Thyroid gland (tissue), 4 donors: ENCODE data around the gene OBSL1. TPM values are rescaled to one million over a fixed set of nuclear protein-coding genes. Genes with fewer than 3 reads are reported as not detected.
A peak's percentile ranks its signal among the peaks of the same experiment; 100 is the strongest.

Experiments
- DNase-seq, 2 donors: peaks; one replicate each; pipeline ENCODE4 v3.0.0-alpha.2; 2019
- H3K27ac ChIP-seq, 3 donors: fragments of 200-600 bp; sonication (generic); 1 replicate in 2 of 3; 2 replicates in 1 of 3; pipeline ENCODE4 v1.5.1; 2016 to 2019; ENCODE audit warnings: mild to moderate bottlenecking in 1 of 3, moderate library complexity in 1 of 3
- H3K27me3 ChIP-seq: fragments of 200-600 bp; sonication (generic); one replicate; pipeline ENCODE4 v1.5.1; 2019
- H3K36me3 ChIP-seq, 2 donors: fragments of 200-600 bp; sonication (generic); one replicate each; pipeline ENCODE4 v1.5.1; 2016 to 2019
- H3K4me1 ChIP-seq, 2 donors: fragments of 200-600 bp; sonication (generic); one replicate each; pipeline ENCODE4 v1.5.1; 2017 to 2019
- H3K4me3 ChIP-seq, 3 donors: fragments of 200-600 bp; sonication (generic); replicated peaks in 1 of 3; 1 replicate in 2 of 3; 2 replicates in 1 of 3; pipeline ENCODE4 v1.5.1; 2016; ENCODE audit warnings: mild to moderate bottlenecking in 1 of 3
- H3K9me3 ChIP-seq: fragments of 200-600 bp; sonication (generic); one replicate; pipeline ENCODE4 v1.5.1; 2017
- POLR2A ChIP-seq, 2 donors: fragments of 450-650 bp; IDR thresholded peaks; one replicate each; pipeline ENCODE4 v1.6.1; 2017; ENCODE audit warnings: antibody characterized with exemption in 2 of 2, mild to moderate bottlenecking in 2 of 2, moderate library complexity in 1 of 2
- WGBS, 2 donors: methylation state at CpG; one replicate each; pipeline ENCODE4 v1.1.5; 2017; 5-methylcytosine and 5-hydroxymethylcytosine counted together
- intact Hi-C: fragments of 100-400 bp; cut with DNase I; formaldehyde crosslinking; loops from one replicate; pipeline ENCODE4 v1.15.1; 2023
- total RNA-seq, 4 donors: library from RNA; depleted of rRNA; stranded (reverse); fragments of >200 nt; gene quantifications; one replicate each; pipeline ENCODE4 v1.2.3, GENCODE V29; 2016
- TF ChIP-seq, protein P1 (sequence below), 6 experiments: fragments of 200-600 bp in 3 of 6; fragments of 450-650 bp in 3 of 6; sonication (generic) in 3 of 6; IDR thresholded peaks; one replicate each; pipeline ENCODE4 v1.5.1; 2016 to 2019; ENCODE audit warnings: antibody characterized with exemption in 6 of 6, mild to moderate bottlenecking in 2 of 6, inconsistent platforms in 1 of 6, moderate library complexity in 1 of 6

Gene OBSL1
- total RNA-seq, 4 donors from 2014 or later, result 142 to 200 (median 170) TPM

- Histone ChIP-seq H3K36me3 (no peaks in the 10 kb centered on the region), H3K9me3 (no peaks in the 10 kb centered on the region), H3K27ac (no peak overlapping the region), H3K4me3 (no peak overlapping the region), H3K4me1 (peaks cover 11 to 20% of the 10 kb centered on the region in 2 donors), H3K27me3 (peaks cover 3% of the 10 kb centered on the region)
- peak; percentile 9 to 19 for DNase-seq
- WGBS, 2 donors, result 8 to 10% methylated on average over 4 of the region's 4 CpGs
- no peak for TF ChIP-seq POLR2A (IDR thresholded peaks at IDR 0.05)
- TF ChIP-seq, protein P1, sequence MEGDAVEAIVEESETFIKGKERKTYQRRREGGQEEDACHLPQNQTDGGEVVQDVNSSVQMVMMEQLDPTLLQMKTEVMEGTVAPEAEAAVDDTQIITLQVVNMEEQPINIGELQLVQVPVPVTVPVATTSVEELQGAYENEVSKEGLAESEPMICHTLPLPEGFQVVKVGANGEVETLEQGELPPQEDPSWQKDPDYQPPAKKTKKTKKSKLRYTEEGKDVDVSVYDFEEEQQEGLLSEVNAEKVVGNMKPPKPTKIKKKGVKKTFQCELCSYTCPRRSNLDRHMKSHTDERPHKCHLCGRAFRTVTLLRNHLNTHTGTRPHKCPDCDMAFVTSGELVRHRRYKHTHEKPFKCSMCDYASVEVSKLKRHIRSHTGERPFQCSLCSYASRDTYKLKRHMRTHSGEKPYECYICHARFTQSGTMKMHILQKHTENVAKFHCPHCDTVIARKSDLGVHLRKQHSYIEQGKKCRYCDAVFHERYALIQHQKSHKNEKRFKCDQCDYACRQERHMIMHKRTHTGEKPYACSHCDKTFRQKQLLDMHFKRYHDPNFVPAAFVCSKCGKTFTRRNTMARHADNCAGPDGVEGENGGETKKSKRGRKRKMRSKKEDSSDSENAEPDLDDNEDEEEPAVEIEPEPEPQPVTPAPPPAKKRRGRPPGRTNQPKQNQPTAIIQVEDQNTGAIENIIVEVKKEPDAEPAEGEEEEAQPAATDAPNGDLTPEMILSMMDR (IDR thresholded peaks at IDR 0.05), result no peak
- intact Hi-C loops, result no loop called here
Observed at GRCh38 chr2:219513787-219514186, 57.6 kb downstream of the OBSL1 start.

- Histone ChIP-seq H3K4me1 (peaks cover 11 to 21% of the 10 kb centered on the region in 2 donors), H3K27ac (no peak overlapping the region), H3K9me3 (no peaks in the 10 kb centered on the region), H3K36me3 (no peaks in the 10 kb centered on the region), H3K27me3 (peaks cover 3% of the 10 kb centered on the region), H3K4me3 (no peak overlapping the region)
- intact Hi-C loops, result no loop called here
- 26 to 32% methylated on average over 12 to 13 of the region's 16 CpGs for WGBS, 2 donors
- TF ChIP-seq, protein P1 (IDR thresholded peaks at IDR 0.05), result no peak
- no peak for TF ChIP-seq POLR2A (IDR thresholded peaks at IDR 0.05)
- DNase-seq, result no peak
Observed at GRCh38 chr2:219512524-219513216, 58.7 kb downstream of the OBSL1 start.

GRCh38 chr2:219511547-219512325, 59.6 kb downstream of the OBSL1 start:
- H3K4me3 ChIP-seq, result no peak overlapping the region
- intact Hi-C loops, result no loop called here
- 30 to 36% methylated on average over 14 to 15 of the region's 15 CpGs for WGBS, 2 donors
- peaks cover 2% of the 10 kb centered on the region in 2 donors for H3K36me3 ChIP-seq
- TF ChIP-seq POLR2A (IDR thresholded peaks at IDR 0.05), result no peak
- peaks cover 11 to 21% of the 10 kb centered on the region in 2 donors for H3K4me1 ChIP-seq
- no peak for DNase-seq
- peaks cover 3% of the 10 kb centered on the region for H3K27me3 ChIP-seq
- no peaks in the 10 kb centered on the region for H3K9me3 ChIP-seq
- H3K27ac ChIP-seq, result no peak overlapping the region

DNA sequence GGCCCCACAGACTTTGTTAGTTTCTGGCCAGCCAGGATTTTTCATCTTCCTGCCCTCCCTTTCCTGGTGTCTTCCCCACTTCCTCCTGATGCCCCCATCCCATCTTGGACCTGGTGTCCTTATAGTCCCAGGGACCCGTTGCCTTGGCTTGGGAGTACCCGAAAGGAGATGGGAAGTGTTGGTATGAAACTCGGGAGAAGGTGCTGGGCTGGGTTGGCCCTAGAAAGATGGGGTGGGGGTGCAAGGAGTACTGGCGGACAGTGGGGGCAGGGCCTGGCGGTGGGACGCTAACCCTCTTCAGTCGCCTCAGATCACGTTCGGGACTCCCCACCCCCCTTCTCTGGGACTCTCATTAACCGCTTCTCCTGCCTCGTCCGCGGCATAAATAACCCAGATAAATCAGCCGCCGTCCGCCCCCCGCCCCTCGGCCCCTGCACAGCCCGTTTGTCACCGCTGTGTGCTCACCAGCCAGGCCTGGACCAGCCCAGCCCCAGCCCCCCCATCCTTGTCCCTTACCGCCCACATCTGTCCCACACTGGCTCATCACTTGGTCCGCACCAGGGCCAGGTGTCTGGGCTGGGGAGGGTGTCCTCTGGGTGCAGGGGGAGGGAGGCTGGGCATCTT, 60.7 kb downstream of the OBSL1 start:
- Histone ChIP-seq H3K9me3 (no peaks in the 10 kb centered on the region), H3K36me3 (peaks cover 10 to 13% of the 10 kb centered on the region in 2 donors), H3K4me1 (peaks cover 11 to 21% of the 10 kb centered on the region in 2 donors), H3K27ac (no peak overlapping the region), H3K27me3 (peaks cover 3% of the 10 kb centered on the region), H3K4me3 (no peak overlapping the region)
- WGBS, 2 donors, result 15 to 35% methylated on average over 13 to 22 of the region's 22 CpGs
- TF ChIP-seq, protein P1 (IDR thresholded peaks at IDR 0.05), result no peak
- TF ChIP-seq POLR2A (IDR thresholded peaks at IDR 0.05), result no peak
- intact Hi-C loops, result no loop called here
- DNase-seq, result no peak

- intact Hi-C loops, result no loop called here
- H3K27ac ChIP-seq, result no peak overlapping the region
Observed at GRCh38 chr2:219509780-219510511, 61.4 kb downstream of the OBSL1 start.

More at GRCh38 chr2:219509780-219510511, 61.4 kb downstream of the OBSL1 start:
- TF ChIP-seq POLR2A (IDR thresholded peaks at IDR 0.05), result no peak
- TF ChIP-seq, protein P1 (IDR thresholded peaks at IDR 0.05), result peak; percentile 12 to 70 (median 40)
- 2 to 3% methylated on average over 22 to 26 of the region's 26 CpGs for WGBS, 2 donors
- DNase-seq, result peak; percentile 50 to 55
- peak overlapping the region in 1 of 3 donors; percentile 15 for H3K4me3 ChIP-seq
- H3K36me3 ChIP-seq, result peaks cover 12 to 19% of the 10 kb centered on the region in 2 donors
- peaks cover 11 to 21% of the 10 kb centered on the region in 2 donors for H3K4me1 ChIP-seq
- H3K9me3 ChIP-seq, result no peaks in the 10 kb centered on the region
- H3K27me3 ChIP-seq, result peaks cover 3% of the 10 kb centered on the region
